ENCODE results near the gene MAD2L1.
"Not testable (repeated sequence)": the region's sequence is repeated elsewhere in the genome, so short reads cannot be mapped to it uniquely, and the experiment has no call there.

Gene MAD2L1

DNA sequence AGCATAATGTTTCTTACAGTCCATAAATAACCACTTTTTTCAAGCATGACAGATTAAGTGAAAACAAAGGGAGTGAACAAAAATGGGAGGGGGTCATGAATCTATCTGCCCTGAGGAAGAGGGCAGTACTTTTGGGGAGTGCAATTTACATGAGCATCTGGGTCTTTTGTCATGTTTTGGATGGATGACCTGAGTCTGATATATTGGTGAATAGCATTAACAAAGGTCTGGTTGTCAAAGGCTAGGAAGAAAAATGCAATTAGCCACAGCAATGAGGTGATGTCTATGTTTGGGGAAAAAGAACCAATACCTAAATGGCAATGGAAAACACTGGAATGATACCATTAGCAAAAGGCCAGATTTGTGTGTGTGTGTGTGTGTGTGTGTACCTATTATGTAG is 15.1 kb upstream of the MAD2L1 start:
- Histone ChIP-seq H3K9ac (ENCODE audit: low read depth, low read length) (no peak overlapping the region), H3K27me3 (ENCODE audit: control insufficient read depth, insufficient read depth, low read length) (no peaks in the 10 kb centered on the region), H3K4me1 (ENCODE audit: control insufficient read depth, insufficient read depth, low read length) (peaks cover 28% of the 10 kb centered on the region), H3K4me3 (ENCODE audit: low read length) (no peak overlapping the region), H3K4me2 (ENCODE audit: low read length) (no peak overlapping the region), H3K36me3 (ENCODE audit: insufficient read depth, low read length) (no peaks in the 10 kb centered on the region), H3K9me3 (replicated peaks; ENCODE audit: low read length) (no peaks in the 10 kb centered on the region)

GRCh38 chr4:120080533-120080932 is 13.9 kb upstream of the MAD2L1 start:
- Histone ChIP-seq H3K4me3 (ENCODE audit: low read length) (no peak overlapping the region), H3K36me3 (ENCODE audit: insufficient read depth, low read length) (no peaks in the 10 kb centered on the region), H3K9me3 (replicated peaks; ENCODE audit: low read length) (no peaks in the 10 kb centered on the region), H3K9ac (ENCODE audit: low read depth, low read length) (no peak overlapping the region), H3K4me2 (ENCODE audit: low read length) (no peak overlapping the region), H3K27me3 (ENCODE audit: control insufficient read depth, insufficient read depth, low read length) (no peaks in the 10 kb centered on the region), H3K4me1 (ENCODE audit: control insufficient read depth, insufficient read depth, low read length) (peaks cover 22% of the 10 kb centered on the region)

- no peak overlapping the region for H3K4me3 ChIP-seq (ENCODE audit: low read length)
- peaks cover 21% of the 10 kb centered on the region for H3K4me1 ChIP-seq (ENCODE audit: control insufficient read depth, insufficient read depth, low read length)
- no peaks in the 10 kb centered on the region for H3K9me3 ChIP-seq (replicated peaks; ENCODE audit: low read length)
- H3K36me3 ChIP-seq (ENCODE audit: insufficient read depth, low read length): no peaks in the 10 kb centered on the region
- H3K27me3 ChIP-seq (ENCODE audit: control insufficient read depth, insufficient read depth, low read length): no peaks in the 10 kb centered on the region
- no peak overlapping the region for H3K4me2 ChIP-seq (ENCODE audit: low read length)
- H3K9ac ChIP-seq (ENCODE audit: low read depth, low read length): no peak overlapping the region
Observed at GRCh38 chr4:120079839-120080520, 13.3 kb upstream of the MAD2L1 start.

- Histone ChIP-seq H3K4me2 (ENCODE audit: low read length) (no peak overlapping the region), H3K9ac (ENCODE audit: low read depth, low read length) (no peak overlapping the region), H3K27me3 (ENCODE audit: control insufficient read depth, insufficient read depth, low read length) (no peaks in the 10 kb centered on the region), H3K4me1 (ENCODE audit: control insufficient read depth, insufficient read depth, low read length) (peaks cover 21% of the 10 kb centered on the region), H3K9me3 (replicated peaks; ENCODE audit: low read length) (no peaks in the 10 kb centered on the region), H3K4me3 (ENCODE audit: low read length) (no peak overlapping the region), H3K36me3 (ENCODE audit: insufficient read depth, low read length) (no peaks in the 10 kb centered on the region)
Observed at GRCh38 chr4:120078216-120078615, 11.6 kb upstream of the MAD2L1 start.

GRCh38 chr4:120071192-120071795 is 4.6 kb upstream of the MAD2L1 start:
- no peaks in the 10 kb centered on the region for H3K36me3 ChIP-seq (ENCODE audit: insufficient read depth, low read length)
- H3K4me2 ChIP-seq (ENCODE audit: low read length): no peak overlapping the region
- no peak overlapping the region for H3K9ac ChIP-seq (ENCODE audit: low read depth, low read length)
- H3K27me3 ChIP-seq (ENCODE audit: control insufficient read depth, insufficient read depth, low read length): no peaks in the 10 kb centered on the region
- H3K4me1 ChIP-seq (ENCODE audit: control insufficient read depth, insufficient read depth, low read length): peaks cover 23% of the 10 kb centered on the region
- no peak overlapping the region for H3K4me3 ChIP-seq (ENCODE audit: low read length)
- H3K9me3 ChIP-seq (replicated peaks; ENCODE audit: low read length): no peaks in the 10 kb centered on the region

DNA sequence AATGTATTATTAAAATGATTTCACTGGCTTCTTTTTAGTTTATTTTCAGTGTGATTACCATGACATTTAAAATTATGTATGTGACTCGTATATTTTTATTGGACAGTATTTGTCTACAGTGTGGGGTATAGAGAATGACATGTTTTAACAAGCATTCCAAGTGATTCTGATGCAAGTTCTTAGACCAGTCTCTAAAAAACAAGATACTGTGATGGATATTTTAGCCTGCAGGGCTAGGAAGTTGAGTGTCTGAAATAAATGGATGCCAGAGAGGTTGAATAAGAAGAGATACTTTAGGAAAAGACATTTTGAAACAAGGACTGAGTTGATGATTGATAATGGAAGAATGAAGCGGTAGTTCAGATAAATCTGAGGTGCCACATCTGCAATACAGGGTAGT is 3.5 kb upstream of the MAD2L1 start:
- Histone ChIP-seq H3K36me3 (ENCODE audit: insufficient read depth, low read length) (no peaks in the 10 kb centered on the region), H3K27me3 (ENCODE audit: control insufficient read depth, insufficient read depth, low read length) (no peaks in the 10 kb centered on the region), H3K4me1 (ENCODE audit: control insufficient read depth, insufficient read depth, low read length) (peaks cover 28% of the 10 kb centered on the region), H3K4me3 (ENCODE audit: low read length) (no peak overlapping the region), H3K4me2 (ENCODE audit: low read length) (peak overlapping the region; percentile 17), H3K9me3 (replicated peaks; ENCODE audit: low read length) (no peaks in the 10 kb centered on the region), H3K9ac (ENCODE audit: low read depth, low read length) (peak overlapping the region; percentile 12)

DNA sequence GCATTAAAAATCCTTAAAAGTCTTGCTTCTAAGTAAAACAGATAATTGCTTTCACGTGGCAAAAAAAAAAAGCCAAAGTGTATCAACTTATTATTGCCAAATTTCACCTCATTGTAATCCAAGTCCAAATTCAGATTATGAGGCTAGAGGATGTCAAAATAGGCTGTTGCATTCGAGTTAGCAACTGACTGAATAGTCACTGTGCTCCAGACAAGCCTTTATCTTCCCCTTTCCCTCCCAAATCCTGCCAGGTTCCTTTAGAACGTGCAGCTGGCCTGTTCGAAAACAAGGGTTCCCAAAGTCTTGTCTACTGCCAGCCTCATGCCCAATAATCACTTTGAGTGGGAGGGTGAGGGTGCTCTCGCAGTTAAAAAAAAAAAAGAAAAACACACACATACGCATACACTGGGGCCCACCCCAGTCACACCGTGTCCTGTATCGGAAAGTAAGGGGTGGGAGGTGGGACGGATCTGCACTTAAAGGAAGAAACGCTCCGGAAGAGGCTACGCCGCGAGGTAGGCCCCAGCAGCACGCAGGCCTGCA is 603 bp downstream of the MAD2L1 start:
- Histone ChIP-seq H3K4me2 (ENCODE audit: low read length) (peak overlapping the region; percentile 85), H3K9me3 (replicated peaks; ENCODE audit: low read length) (no peaks in the 10 kb centered on the region), H3K27me3 (ENCODE audit: control insufficient read depth, insufficient read depth, low read length) (no peaks in the 10 kb centered on the region), H3K4me1 (ENCODE audit: control insufficient read depth, insufficient read depth, low read length) (peaks cover 52% of the 10 kb centered on the region), H3K9ac (ENCODE audit: low read depth, low read length) (peak overlapping the region; percentile 93), H3K36me3 (ENCODE audit: insufficient read depth, low read length) (peaks cover 4% of the 10 kb centered on the region), H3K4me3 (ENCODE audit: low read length) (peak overlapping the region; percentile 82)

- Histone ChIP-seq H3K9ac (ENCODE audit: low read depth, low read length) (peak overlapping the region; percentile 93), H3K4me3 (ENCODE audit: low read length) (no peak overlapping the region), H3K4me2 (ENCODE audit: low read length) (peak overlapping the region; percentile 85), H3K9me3 (replicated peaks; ENCODE audit: low read length) (no peaks in the 10 kb centered on the region), H3K36me3 (ENCODE audit: insufficient read depth, low read length) (peaks cover 14% of the 10 kb centered on the region), H3K4me1 (ENCODE audit: control insufficient read depth, insufficient read depth, low read length) (peaks cover 43% of the 10 kb centered on the region), H3K27me3 (ENCODE audit: control insufficient read depth, insufficient read depth, low read length) (no peaks in the 10 kb centered on the region)
Observed at GRCh38 chr4:120064887-120065286, 1.8 kb downstream of the MAD2L1 start.

- H3K9ac ChIP-seq (ENCODE audit: low read depth, low read length); H3K4me3 ChIP-seq (ENCODE audit: low read length); H3K9me3 ChIP-seq (replicated peaks; ENCODE audit: low read length); H3K27me3 ChIP-seq (ENCODE audit: control insufficient read depth, insufficient read depth, low read length): not testable (repeated sequence)
- Histone ChIP-seq H3K36me3 (ENCODE audit: insufficient read depth, low read length) (peaks cover 19% of the 10 kb centered on the region), H3K4me2 (ENCODE audit: low read length) (peak overlapping the region; percentile 85), H3K4me1 (ENCODE audit: control insufficient read depth, insufficient read depth, low read length) (peaks cover 37% of the 10 kb centered on the region)
Observed at GRCh38 chr4:120063711-120064110, 2.9 kb downstream of the MAD2L1 start.

- Histone ChIP-seq H3K9me3 (replicated peaks; ENCODE audit: low read length) (no peaks in the 10 kb centered on the region), H3K27me3 (ENCODE audit: control insufficient read depth, insufficient read depth, low read length) (no peaks in the 10 kb centered on the region), H3K36me3 (ENCODE audit: insufficient read depth, low read length) (peaks cover 19% of the 10 kb centered on the region), H3K4me1 (ENCODE audit: control insufficient read depth, insufficient read depth, low read length) (peaks cover 31% of the 10 kb centered on the region), H3K9ac (ENCODE audit: low read depth, low read length) (no peak overlapping the region), H3K4me3 (ENCODE audit: low read length) (no peak overlapping the region), H3K4me2 (ENCODE audit: low read length) (peak overlapping the region; percentile 21)
Observed at GRCh38 chr4:120062663-120063195, 3.9 kb downstream of the MAD2L1 start.

GRCh38 chr4:120059036-120059435 is 7.6 kb downstream of the MAD2L1 start:
- H3K36me3 ChIP-seq (ENCODE audit: insufficient read depth, low read length): peaks cover 16% of the 10 kb centered on the region
- no peak overlapping the region for H3K9ac ChIP-seq (ENCODE audit: low read depth, low read length)
- no peaks in the 10 kb centered on the region for H3K27me3 ChIP-seq (ENCODE audit: control insufficient read depth, insufficient read depth, low read length)
- H3K9me3 ChIP-seq (replicated peaks; ENCODE audit: low read length): no peaks in the 10 kb centered on the region
- H3K4me3 ChIP-seq (ENCODE audit: low read length): no peak overlapping the region
- peaks cover 15% of the 10 kb centered on the region for H3K4me1 ChIP-seq (ENCODE audit: control insufficient read depth, insufficient read depth, low read length)
- H3K4me2 ChIP-seq (ENCODE audit: low read length): no peak overlapping the region
